GM18873 (cell line): ENCODE measurements around the gene ZNF516.

Experiments used
- ATAC-seq: cut with Tn5 transposase; IDR thresholded peaks from one replicate; pipeline ENCODE4 v1.9.1; 2021; ENCODE audit warnings: mild to moderate bottlenecking, moderate library complexity, moderate number of reproducible peaks; ENCODE audit not compliant: unreplicated experiment, low FRiP score

Gene ZNF516

GRCh38 chr18:76370201-76370600, 124.8 kb downstream of the ZNF516 start:
- ATAC-seq: no peak

- no peak for ATAC-seq
These were observed 125.3 kb downstream of the ZNF516 start for GRCh38 chr18:76369791-76370190.

DNA sequence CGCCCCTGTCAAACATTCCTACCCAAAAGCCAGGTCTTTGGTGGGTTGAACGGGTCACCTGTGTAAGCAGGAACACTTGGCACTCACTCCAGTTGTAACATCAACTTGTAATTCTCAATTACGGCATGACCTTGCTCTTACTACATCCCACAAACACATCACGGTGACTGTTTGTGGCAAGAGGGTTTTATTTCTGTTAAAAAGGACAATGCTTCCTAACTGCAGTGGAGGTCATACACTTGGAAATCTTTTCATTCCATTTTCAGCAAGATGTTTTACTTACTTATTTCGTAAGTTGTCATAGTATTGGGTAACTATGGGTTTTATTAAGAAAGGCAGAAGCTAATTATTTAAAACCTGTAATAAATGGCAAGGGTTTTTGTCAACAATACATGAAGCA, 126.1 kb downstream of the ZNF516 start:
- no peak for ATAC-seq

DNA sequence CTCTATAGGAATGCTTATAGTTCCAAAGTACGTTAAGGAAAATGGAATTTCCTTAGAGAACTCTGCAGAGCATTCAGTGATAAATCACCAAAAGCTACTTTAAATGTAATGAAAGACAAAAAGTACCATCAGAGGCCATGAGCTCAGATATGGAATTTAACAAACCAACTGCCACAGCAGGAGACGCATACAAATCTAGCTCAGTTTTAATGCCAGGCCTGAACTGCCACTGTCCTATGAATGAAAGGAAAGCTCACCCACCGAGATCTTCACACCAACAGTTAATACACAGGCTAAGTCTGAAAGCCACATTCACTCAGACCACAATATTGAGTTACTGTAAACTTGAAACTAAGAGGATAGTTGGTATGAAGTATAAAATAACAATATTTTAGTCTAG, 126.8 kb downstream of the ZNF516 start:
- no peak for ATAC-seq

- no peak for ATAC-seq
These were observed 127.6 kb downstream of the ZNF516 start for GRCh38 chr18:76367168-76368125.

DNA sequence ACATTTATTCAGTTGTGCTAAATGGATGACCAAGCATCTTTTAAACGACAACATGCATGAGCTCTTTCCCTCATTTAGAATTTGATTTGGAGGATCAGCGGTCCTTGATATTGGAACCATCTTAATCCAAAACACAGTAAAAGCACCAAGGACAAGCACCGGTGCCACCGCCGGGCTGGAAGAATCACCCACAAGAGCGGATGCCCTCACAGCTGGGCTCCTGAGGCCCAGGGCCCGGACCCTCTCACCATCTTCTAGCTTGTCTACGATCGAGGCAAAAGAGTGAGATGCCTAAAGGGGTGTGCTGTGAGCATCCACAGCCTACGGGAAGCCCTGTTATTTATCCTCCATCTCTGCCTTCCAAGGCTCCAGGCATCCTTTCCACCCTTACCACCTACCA, 129.5 kb downstream of the ZNF516 start:
- no peak for ATAC-seq

- peak; percentile 76 for ATAC-seq
These were observed 130.5 kb downstream of the ZNF516 start for GRCh38 chr18:76364282-76365259.

- no peak for ATAC-seq
These were observed 131.5 kb downstream of the ZNF516 start for GRCh38 chr18:76363436-76364120.

GRCh38 chr18:76362676-76363075, 132.4 kb downstream of the ZNF516 start:
- no peak for ATAC-seq

DNA sequence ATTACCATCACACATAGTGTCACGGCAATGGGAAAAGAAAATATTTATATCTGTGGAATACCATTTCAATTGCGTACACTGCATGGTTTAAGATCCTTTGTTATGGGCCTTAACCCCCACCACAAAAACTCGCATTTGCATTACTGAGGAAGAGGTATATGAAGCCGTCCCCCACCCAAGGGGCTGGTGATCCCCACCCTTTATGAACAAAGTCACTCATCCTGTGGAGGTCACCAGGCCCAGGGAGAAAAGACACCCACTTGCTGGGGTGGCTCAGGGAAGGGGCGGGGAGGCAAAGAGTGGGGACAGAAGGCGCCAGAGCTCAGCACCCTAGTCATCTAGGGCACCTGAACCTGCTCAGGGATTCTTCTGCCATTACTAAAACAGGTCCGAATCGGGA, 133.8 kb downstream of the ZNF516 start:
- ATAC-seq: no peak

GRCh38 chr18:76359909-76360308, 135.1 kb downstream of the ZNF516 start:
- no peak for ATAC-seq

DNA sequence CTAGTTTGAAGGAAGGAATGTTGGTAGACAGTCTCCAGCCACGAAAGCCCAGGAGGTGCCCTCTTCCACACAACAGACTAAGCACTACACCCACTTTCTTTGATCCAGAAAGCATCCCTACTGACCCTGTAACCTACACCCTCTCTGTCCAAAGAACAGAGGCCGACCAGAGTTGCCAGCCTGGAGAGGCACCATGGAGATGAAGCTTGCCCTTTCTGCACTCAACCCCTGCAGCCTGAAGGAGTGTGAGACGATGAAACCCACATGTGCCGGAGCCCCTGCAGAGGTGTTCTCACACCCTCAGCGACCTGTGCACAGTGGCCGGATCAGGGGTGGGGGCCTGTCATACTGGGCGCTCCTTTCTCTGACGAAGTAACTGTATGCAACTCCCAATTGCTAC, 136.3 kb downstream of the ZNF516 start:
- no peak for ATAC-seq

- no peak for ATAC-seq
These were observed 137.3 kb downstream of the ZNF516 start for GRCh38 chr18:76357585-76358260.

- ATAC-seq: no peak
These were observed 137.9 kb downstream of the ZNF516 start for GRCh38 chr18:76357174-76357573.

GRCh38 chr18:76356666-76357065, 138.4 kb downstream of the ZNF516 start:
- ATAC-seq: no peak

DNA sequence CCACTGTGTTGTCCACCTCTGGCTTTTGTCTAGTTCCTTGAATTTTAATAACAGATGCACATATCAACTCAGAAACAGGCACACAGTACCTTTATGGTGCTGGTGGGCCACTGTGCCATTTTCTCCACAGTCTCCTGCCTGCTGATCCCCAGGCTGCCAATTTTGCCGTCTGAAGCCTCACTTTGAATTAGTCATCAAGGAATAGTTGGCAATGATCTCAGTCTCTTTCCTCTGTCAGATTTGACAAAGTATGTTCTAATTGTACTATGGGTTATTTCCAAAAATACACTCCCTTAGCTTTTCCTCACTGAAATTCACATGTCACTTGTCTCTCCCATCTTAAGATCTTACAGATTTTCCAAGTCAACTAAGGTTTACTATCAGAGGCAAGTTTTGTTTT, 140.7 kb downstream of the ZNF516 start:
- no peak for ATAC-seq

DNA sequence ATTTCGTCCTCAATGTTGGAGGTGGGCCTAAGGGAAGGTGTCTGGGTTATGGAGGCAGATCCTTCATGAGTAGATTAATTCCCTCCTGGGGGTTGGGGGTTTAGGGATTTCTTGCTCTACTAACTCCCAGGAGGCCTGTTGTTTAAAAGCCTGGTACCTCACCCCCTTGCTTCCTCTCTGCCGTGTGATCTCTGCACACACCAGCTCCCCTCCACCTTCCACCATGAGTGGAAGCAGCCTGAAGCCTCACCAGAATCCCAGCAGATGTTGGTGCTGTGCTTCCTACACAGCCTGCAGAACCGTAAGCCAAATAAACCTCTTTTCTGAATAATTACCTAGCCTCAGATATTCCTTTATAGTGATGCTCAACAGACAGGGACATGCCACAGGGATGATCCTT, 141.5 kb downstream of the ZNF516 start:
- ATAC-seq: no peak

- ATAC-seq: no peak
These were observed 142.0 kb downstream of the ZNF516 start for GRCh38 chr18:76353046-76353445.

GRCh38 chr18:76351961-76352581, 143.0 kb downstream of the ZNF516 start:
- no peak for ATAC-seq
